ENCODE results near the gene PNPLA1.
A peak's percentile ranks its signal among the peaks of the same experiment; 100 is the strongest.
"Not testable (repeated sequence)": the region's sequence is repeated elsewhere in the genome, so short reads cannot be mapped to it uniquely, and the experiment has no call there.

Gene PNPLA1

DNA sequence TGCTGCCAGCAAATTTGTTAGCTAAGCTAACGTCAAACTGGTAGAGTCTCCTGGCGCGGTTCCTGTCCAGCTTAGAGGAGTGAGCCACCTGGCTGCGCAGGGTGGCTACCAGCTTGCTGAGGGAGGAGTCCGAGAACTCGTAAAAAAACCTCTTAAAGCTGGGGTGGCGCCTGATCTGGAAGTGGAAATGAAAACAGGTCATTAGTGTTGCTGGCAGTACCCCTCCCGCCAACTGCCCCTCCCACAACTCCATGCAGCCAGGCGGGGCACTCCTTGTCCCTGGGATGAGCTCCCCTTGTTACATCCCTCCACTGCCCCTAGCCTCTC lies 49.5 kb downstream of the PNPLA1 start:
- peak; percentile 91 for DNase-seq

DNA sequence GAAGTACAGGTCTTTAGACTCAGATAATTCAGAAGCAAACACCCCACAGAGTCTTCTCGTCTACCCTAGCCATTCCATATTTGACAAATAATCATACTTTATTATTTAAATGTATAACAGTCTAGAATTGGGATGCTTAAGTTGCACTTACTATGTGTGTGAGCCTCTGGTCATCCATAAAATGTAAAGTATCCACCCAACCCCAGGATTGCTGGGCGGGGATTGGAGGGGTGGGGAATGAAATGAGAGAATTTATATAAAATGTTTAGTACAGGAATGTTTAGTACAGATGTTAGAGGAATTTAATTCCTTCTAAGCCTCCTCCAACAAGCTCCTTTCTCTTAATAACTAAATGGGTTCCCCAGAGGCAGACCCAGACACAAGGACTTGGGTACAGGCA lies 50.0 kb downstream of the PNPLA1 start:
- DNase-seq = no peak

DNA sequence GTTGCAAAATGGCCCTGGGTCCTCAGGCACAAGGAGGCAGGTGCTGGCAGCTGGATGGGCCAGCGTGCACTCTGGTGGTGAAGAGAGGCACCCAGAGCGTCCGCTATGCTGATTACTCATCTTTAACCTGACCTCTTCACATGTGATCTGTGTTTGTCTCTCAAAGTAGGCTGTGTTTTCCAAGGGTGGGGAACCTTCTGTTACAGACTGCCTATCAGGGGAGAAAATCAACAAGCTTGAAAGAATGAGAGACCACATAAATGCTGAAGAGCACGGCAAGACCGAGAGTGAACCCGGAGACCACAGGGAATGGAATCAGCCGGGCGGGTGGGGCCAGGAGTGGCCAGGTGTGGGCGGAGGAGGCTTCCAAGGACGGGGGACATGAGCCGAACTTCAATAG lies 50.6 kb downstream of the PNPLA1 start:
- DNase-seq = no peak

DNA sequence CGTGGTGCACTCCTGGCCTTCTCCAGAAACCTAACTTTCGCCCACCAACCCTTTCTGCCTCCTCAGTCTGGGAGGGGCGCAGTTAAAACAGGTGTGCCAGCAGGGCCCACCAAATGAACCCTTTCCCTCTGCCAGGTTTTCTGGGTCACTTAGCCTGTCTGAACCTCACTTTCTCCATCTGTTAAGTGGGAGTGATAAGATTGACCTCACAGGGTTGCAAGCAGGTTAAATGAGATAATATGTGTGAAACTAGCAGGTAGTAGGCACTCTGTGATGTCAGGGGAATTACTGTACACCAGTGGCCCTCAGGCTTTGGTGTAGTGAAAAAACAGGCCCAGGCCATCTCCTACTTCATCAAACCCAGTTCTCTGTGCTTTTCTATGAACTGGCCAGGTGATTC lies 52.7 kb downstream of the PNPLA1 start:
- DNase-seq = no peak

DNA sequence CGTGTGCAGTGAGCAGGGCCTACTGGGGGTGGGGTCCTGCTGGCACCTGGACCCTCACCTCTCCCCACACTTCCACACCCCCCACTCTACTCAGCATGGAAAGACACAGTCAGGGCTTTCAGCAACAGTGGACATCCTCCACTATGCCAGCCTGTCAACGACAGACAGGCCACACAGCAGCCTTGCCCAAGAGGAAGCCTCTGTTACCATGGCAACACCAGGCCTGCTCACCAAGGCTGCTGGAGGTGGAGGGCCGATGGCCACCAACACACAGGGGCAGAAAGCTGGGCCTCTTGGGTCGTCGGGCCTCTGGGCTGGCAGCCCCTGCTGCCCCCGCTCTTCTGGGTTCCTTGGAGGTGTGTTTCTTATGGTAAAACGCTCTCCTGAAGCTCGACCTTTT lies 53.2 kb downstream of the PNPLA1 start:
- peak; percentile 30 for DNase-seq

DNA sequence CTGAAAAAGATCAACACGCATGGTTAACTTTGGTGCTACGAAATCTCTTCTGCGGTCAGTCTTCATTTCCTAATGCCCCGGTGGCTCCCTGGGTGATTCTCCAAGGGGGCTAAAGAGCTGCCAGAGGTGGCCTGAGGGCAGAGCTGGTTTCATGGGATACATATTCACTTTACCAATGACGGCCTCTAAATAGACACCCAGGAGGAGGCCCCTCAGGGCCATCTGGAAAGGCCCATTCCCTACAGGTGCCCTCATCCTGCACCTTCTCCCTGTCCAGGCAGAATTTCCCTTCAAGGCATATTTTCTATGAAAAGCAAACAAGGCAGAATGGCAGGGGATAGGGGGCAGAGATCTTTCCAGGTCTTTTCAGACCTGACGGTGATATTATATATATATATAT lies 54.3 kb downstream of the PNPLA1 start:
- DNase-seq = no peak

DNA sequence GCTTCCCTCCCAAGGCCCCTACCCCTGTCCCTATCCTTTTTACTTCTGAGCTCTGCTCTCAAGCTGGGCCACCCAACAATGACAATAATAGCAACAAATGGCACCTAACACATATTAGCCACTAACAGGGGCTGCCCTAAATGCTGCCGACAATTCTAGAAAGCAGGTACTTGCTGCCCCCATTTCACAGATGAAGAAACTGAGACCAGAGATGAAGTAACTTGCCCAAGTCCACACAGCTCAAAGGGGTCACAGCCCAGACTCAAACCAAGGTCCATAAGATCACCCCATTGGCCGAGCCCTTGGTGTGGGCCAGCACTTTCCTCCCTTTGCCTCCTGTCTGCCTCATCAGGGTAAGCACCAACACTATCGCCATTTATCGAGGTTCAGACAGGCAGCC lies 54.9 kb downstream of the PNPLA1 start:
- no peak for DNase-seq

DNA sequence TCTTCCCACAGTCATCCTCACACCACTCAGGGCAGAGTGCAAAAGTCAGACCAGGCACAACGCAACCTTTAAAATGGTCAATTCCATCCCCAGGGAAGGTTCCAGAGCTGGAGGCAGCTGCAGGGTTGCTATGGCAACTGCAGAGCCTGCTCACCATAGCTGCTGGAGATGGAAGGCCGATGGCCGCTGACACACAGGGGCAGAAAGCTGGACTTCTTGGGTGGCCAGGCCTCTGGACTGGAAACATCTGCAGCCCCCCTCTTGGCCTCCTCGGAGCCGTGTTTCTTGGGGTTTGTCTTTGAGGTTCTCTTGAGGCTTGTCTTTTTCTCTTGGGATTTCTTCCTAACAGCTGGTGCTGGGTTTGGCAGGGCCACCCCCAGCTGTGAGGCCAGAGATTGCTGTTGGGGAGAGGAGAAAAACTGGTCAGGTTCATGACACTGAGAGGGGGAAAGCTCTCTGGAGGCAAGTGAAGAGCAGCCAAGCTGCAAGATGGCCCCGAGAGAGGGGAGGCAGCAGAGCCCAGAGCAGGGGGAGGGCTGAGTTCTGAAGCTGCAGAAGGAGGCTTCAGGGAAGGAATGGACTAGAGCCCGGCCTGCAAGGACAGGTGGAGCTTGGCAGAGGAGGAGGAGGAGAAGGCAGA lies 56.6 kb downstream of the PNPLA1 start:
- DNase-seq = peak; percentile 30

DNA sequence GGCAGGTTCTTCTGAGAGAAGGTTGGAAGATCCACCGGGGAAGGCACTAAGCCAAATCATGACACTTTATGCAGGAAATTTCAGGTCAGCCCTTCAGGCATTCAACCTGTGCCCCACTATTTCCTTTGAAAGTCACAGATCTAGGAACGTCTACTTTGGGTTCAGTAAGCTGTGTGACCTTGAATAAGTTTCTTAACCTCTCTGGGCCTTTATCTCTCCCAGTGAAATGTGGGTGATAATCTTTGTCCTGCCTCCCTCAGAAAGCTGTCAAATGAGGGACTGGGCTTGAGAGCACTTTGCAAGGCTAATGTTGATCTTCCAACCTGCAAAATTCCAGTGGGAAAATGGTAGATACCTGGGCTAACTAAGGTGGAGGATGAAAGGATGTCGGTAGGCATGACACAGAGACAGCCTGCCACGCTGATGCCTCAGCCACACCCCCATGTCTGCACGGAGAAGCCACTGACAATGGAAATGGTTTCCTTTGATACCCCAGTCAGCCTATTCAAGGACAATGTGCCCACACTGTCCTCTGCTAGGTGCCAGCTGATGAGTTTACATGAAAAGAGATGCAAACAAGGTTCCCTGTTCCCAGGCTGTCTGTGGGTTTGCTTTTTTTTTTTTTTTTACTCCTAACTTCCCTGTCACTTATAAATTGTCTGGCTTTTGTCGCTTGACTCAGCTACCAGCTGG lies 57.5 kb downstream of the PNPLA1 start:
- DNase-seq = no peak

DNA sequence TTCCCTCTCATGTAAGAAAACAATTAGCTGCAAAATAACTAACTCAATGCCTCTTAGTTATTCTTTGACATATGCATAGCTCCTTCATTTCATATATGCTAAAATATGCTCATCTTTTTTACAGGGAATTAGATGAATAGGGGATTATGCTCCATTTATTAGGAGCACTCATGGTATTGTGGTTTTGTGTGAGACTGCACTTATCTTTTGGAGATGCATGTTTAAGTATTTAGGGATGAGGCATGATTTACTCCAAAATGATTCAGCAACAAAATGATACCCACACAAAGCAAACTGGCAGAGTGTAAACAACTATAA lies 58.0 kb downstream of the PNPLA1 start:
- DNase-seq = no peak

DNA sequence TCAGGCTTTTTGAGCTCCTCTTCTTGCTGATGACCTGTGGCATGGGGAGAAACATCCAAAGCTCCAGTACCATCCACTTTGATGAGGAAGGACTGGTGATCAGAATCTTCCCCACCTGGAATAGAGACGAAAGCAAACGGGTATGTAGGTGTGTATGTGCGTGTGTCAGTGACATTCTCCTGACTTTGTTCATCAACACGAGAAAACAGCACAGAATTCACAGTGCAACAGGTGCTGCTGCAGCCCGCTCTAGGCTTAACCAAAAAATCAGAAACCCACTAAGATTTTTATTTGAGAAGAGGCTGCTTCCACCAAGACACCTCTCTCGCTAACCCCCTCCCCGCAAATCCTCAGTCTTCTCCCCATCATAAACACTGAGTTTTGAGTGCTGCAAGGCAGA lies 58.7 kb downstream of the PNPLA1 start:
- DNase-seq = no peak

DNA sequence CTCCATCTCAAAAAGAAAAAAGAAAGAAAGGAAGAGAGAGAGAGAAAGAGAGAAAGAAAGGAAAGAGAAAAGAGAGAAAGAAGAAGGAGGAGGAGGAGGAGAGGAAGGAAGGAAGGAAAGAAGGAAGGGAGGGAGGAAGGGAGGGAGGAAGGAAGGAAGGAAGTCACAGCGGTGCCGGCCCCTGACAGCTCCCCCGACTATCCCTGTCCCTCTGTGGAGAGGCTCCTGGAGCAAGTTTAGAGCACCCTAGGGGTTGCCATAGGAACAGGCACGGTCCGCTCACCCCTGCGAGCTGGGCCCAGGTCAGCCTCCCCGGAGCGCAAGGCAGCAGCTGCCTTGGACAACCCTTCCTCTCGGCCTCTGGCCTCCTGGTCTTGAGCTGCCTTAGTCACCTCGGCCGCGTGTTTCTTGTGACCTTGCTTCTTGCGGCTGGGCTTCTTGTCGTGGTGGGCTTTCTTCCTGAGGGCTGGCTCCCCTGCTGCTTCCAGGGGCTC lies 60.0 kb downstream of the PNPLA1 start:
- no peak for DNase-seq

DNA sequence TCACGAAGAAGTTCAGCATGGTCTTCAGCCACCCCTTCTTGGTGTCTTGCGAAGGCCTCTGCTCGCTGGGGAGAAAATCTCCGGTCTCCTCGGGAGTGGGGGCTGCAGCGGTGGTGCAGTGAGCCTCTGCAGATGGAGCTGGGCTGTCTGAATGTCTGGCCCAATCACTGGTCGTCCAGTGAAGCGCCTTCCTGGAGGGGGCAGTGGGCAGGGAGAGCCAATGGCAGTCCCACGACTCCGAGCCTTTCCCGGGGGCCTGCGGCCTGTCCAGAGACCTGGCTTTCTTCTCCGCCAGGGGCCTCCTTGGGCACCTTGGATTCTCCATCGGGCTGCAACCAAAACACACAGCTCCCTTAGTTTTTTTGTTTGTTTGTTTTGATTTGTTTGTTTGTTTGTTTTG lies 60.5 kb downstream of the PNPLA1 start:
- DNase-seq = no peak

DNA sequence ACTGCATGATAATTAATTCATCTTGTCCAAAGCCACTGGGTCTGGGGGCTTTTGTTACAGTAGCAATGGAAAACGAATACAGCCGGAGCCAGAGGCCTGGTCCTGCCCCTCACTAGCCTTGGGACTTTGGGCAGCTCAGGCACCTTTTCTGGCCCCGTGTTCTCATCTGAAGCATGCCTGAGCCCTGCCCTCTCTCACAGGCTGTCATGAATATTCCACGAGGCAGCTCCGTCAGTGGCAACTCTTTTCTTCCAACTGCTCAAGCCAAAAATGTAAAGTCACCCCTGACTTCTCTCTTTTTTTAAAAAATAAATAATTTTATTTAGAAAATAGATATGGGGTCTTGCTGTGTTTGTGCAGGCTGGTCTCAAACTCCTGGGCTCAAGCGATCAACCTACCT lies 61.5 kb downstream of the PNPLA1 start:
- DNase-seq = no peak

DNA sequence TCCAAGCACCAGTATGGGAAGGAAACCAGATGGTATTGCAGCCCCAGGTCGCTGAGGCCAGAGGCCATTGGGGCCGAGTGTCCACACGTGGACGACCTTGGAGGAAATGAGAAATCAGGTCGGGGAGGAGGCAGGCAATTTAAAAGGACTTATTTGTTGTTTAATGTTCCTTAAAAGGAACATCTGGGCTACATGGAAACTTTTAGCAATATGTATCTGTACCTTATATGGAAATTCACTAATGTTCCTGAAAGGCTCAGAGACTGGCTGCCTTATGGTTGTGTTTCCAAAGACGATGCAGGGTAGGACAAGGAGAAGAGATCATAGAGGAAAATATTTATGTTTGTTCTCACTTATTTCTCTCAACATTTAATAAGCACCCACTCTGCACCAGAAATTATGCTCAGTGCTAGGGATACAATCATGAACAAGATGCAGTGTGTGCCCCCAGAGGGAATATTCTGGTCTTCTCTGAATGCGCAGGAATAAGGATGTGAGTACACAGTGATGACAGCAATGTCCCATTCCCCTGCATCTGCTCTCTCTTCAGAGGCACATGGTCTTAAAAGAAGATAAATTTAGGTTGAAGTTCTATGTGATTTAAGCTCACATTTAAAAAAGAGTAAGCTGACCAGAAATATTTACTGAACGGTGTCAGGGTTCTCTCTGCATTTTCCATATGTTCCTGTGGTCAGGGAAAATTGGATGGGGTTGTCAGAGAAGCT lies 63.5 kb downstream of the PNPLA1 start:
- DNase-seq = no peak

DNA sequence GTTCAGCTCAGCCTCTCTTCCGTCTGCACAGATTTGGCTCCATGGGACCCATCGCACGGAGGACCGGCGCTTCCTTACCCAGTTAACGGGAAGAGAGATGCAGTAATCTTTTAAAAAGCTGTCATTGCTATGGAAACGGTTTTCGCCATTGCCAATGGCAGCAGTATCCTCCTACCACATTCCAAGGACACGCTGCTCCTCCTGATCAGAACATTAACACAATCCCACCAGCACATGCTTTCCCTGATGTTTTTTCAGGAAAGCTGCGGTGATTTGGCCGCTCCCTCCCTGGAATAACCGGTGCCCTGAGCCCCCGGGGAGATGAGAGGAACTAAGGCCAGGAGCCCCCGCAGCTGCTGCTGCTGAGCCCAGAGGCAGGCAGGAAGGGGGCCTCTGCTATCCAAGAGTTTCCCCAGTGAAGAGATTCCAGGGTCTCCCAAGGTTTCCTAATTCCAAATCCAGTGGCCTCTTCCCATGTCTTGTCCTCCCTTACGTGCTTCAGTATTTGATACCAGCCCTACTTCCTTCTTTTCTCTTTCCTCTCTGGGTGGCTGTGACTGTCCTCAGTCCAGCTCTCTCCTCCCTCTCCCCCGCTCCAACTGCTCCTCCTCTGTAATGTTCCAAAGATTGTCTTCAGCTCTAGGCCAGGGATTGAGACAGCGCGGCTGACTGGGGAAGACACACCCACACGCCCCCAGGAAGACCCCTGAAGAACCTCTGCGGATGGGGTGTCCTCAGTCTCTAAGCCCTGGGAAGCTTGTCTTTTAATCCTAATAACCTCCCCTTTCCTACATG lies 64.3 kb downstream of the PNPLA1 start:
- DNase-seq = no peak

DNA sequence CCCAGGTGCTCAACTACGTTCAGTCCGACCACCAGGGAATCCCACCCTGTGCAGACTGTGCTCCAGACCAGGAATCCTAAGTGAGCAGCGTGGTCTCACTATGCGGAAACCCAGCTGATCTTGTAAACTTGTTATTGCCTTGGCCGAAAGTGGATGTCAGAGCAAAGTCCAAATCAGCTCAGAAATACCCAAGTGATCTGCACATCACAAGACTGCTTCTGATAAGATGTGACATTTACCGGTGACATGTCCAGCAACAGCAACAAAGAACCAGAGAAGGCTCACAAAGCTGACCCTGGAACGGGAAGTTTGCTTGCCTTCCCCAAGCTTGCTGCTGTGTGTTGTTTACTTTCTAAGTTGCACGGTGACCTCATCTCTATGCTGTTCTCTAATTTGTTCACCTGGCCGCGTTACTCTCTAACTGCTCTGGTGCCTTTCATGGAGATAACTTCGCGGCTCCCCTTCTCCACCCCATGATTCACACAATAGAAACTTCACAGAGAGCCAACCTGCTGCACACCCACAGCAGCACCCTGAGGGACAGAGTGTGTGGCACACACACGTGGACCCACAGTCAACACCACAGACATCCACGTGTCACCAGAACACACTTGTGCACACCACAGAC lies 65.1 kb downstream of the PNPLA1 start:
- DNase-seq = no peak

DNA sequence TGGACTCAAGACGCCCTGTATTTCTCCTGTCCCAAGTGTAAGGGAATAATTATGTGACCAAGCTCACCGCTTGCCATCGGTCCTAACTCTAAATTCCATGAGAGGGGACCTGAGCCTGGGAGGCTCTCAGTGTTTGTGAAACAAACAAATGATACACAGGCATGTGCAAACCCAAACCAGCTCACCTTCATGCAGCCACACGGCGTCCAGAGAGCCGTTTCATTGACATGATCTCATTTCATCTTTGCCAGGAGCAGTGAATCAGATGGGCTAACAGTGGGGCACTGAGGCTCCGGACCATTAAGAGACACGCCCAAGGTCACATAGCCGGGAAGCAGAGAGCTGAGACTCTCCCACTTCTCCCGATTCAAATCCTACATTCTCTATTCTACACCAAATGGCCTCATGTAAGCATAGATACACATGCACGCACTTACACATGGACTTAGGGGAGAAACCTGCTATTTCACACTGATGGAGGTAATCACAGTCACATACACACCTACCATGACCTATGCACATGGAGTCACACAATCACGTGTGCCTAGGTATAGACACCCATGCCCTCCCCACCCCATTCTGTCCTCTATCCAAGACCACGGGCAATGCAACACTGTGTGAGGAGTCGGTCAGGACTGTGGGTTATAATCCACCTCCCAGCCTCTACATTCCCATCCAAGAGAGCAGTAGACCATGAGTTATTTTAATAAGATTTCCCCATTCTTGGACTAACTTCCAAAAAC lies 65.8 kb downstream of the PNPLA1 start:
- no peak for DNase-seq

DNA sequence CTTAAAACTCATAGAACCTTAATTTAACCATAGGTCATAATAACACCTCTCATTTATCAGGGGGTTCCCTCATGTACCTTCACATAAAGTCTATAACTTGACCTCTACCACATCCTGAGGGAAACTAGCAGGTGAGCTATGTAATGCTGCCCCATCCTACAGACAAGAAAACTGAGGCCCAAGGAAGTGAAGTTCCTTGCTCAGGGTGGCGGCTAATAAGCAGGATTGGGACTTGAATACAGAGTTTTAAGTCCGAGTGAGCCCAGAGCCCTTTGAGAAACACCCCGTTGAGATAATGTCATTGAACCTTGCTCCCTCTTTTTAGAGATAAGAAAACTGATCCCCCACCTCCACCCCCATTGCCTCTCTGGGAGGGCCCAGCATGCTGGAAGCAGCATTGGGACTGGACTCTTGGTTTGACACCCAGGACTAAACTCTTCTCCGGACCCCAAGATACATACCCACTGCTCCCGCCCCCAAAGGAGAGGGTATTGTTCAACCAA lies 66.4 kb downstream of the PNPLA1 start:
- DNase-seq = no peak

DNA sequence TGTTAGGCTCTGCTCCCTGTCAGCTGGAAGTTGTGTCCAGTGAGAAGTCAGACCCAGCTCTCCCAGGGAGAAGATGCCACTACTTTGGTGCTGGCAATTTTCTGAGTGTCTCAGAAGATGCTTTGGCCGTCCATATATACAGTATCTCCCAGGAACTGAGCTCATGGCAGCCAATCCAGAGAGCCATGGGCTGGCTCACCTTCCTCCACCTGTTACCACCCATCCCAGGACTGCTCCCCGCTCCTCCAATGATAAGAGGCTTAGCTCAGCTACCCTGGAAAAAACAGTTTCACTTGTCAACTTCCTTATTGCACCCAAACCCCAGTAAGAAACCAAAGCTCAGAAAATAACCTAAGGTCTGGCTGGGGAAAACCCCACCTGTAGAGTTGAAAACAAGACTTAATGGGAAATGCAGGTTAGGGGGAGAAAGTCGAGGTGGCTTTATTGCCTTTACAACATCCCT lies 67.0 kb downstream of the PNPLA1 start, which contains the start of gene BNIP5:
Gene BNIP5 (minus strand): TSS at position 110 of the 463 bp plus-strand sequence. CDS start 6,198 bp downstream, outside the sequence.
- no peak for DNase-seq

DNA sequence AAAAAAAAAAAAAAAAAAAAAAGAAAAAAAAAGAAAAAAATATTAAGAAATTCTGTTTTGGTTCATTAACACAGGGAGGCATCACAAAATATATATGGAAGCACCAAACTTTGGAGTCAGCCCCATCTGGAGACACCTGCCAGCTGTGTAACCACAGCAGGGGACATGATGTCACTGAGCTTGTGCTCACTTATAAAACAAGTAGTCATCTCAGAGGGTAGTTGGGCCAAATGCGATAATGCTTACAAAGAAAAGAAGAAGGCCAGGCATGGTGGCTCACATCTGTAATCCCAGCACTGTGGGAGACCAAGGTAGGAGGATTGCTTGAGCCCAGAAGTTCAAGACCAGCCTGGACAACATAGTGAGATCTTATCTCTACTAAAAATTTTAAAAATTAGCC lies 68.0 kb downstream of the PNPLA1 start:
- DNase-seq = no peak

DNA sequence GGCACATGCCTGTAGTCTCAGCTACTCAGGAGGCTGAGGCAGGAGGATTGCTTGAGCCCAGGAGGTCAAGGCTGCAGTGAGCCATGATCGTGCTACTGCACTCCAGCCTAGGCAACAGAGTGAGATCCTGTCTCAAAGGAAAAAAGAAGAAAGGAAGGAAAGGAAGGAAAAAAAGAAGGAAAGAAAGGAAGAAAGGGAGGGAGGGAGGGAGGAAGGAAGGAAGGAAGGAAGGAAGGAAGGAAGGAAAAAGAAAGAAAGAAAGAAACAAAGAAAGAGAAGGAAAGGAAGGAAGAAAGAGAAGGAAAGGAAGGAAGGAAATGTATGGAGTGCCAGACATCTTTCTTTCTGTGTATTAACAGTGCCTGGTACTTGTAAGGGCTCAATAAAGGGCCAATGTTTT lies 68.4 kb downstream of the PNPLA1 start:
- DNase-seq = not testable (repeated sequence)
